HCT116 (cell line): ENCODE data around the gene USP32. TPM values are rescaled to one million over a fixed set of nuclear protein-coding genes. Genes with fewer than 3 reads are reported as not detected.
"Not testable (repeated sequence)": the region's sequence is repeated elsewhere in the genome, so short reads cannot be mapped to it uniquely, and the experiment has no call there.

Experiments
- ATAC-seq: fragments of 200-7000 bp; cut with Tn5 transposase; 2 replicates; pipeline ENCODE4 v1.9.1; 2020; ENCODE audit warnings: mild to moderate bottlenecking, moderate library complexity
- BruUV-seq: library from RNA; stranded (reverse); fragments of 400-500 nt; replicated peaks from 2 replicates; lab custom pipeline; 2021; lab: Mats Ljungman, UMichigan
- CTCF ChIA-PET: fragments of 300-600 bp; sonication (Branson Sonifier 250); formaldehyde crosslinking; loops from one replicate; lab custom pipeline; 2021; ENCODE audit warnings: antibody characterized with exemption; lab: Charles Lee
- POLR2A ChIA-PET: fragments of 300-600, 350-600 bp; sonication (Branson Sonifier 250); formaldehyde crosslinking; loops from one replicate; lab custom pipeline; 2021; ENCODE audit warnings: antibody characterized with exemption; lab: Charles Lee
- RAD21 ChIA-PET, 2 experiments: fragments of 300-600 bp; sonication (Branson Sonifier 250); formaldehyde crosslinking; loops; one replicate each; lab custom pipeline; 2023; ENCODE audit warnings: low total read pairs in 2 of 2; ENCODE audit not compliant: uncharacterized antibody in 2 of 2, unreplicated experiment in 2 of 2, low non-redundant PET in 1 of 2; lab: Charles Lee
- DNase-seq: peaks from one replicate; pipeline ENCODE4 v3.0.0-alpha.2; 2010; ENCODE audit warnings: low read depth, low spot score
- H2AFZ ChIP-seq: fragments of 200-600 bp; shearing (Covaris generic), sonication (generic); 2 replicates; pipeline ENCODE4 v1.6.1; 2017; ENCODE audit warnings: low read depth, mixed run types, mixed read lengths, antibody characterized with exemption, low read length; ENCODE audit not compliant: poor library complexity, severe bottlenecking
- H3K27ac ChIP-seq: 2 replicates; pipeline ENCODE4 v1.5.1; 2012; ENCODE audit warnings: low read depth, low read length
- H3K27me3 ChIP-seq: fragments of 200-600 bp; sonication (generic); 2 replicates; pipeline ENCODE4 v1.6.1; 2016; ENCODE audit warnings: mixed run types, low read length, mixed read lengths; ENCODE audit not compliant: insufficient read depth
- H3K36me3 ChIP-seq, 2 experiments: fragments of 200-500 bp in 1 of 2; fragments of 200-600 bp in 1 of 2; sonication (Bioruptor generic) in 1 of 2; sonication (generic) in 1 of 2; 2 replicates each; pipeline versions ENCODE4 v1.5.1 to v1.6.1; 2014 to 2016; ENCODE audit warnings: low read length in 2 of 2, inconsistent platforms in 1 of 2, mixed read lengths in 1 of 2, mixed run types in 1 of 2; ENCODE audit not compliant: insufficient read depth in 2 of 2, control insufficient read depth in 1 of 2
- H3K4me1 ChIP-seq, 2 experiments: fragments of 200-600 bp in 1 of 2; sonication (generic) in 1 of 2; 2 replicates each; pipeline versions ENCODE4 v1.5.1 to v1.6.1; 2012 to 2017; ENCODE audit warnings: low read length in 2 of 2, inconsistent platforms in 1 of 2, mild to moderate bottlenecking in 1 of 2, mixed read lengths in 1 of 2, mixed run types in 1 of 2, moderate library complexity in 1 of 2; ENCODE audit not compliant: insufficient read depth in 2 of 2, control insufficient read depth in 1 of 2
- H3K4me2 ChIP-seq: fragments of 200-600 bp; sonication (generic); 2 replicates; pipeline ENCODE4 v1.6.1; 2017; ENCODE audit warnings: mixed run types, low read length, mixed read lengths
- H3K4me3 ChIP-seq, 2 experiments: fragments of 200-600 bp in 1 of 2; sonication (generic) in 1 of 2; replicated peaks in 1 of 2; 2 replicates each; pipeline ENCODE4 v1.5.1; 2011 to 2016; ENCODE audit warnings: low read length in 2 of 2, control low read depth in 1 of 2, low read depth in 1 of 2, mild to moderate bottlenecking in 1 of 2, mixed read lengths in 1 of 2, mixed run types in 1 of 2
- H3K79me2 ChIP-seq: fragments of 200-600 bp; sonication (generic); 2 replicates; pipeline ENCODE4 v1.6.1; 2017; ENCODE audit warnings: mild to moderate bottlenecking, mixed run types, low read length, moderate library complexity, mixed read lengths; ENCODE audit not compliant: insufficient read depth
- H3K9ac ChIP-seq: fragments of 200-600 bp; sonication (generic); 2 replicates; pipeline ENCODE4 v1.6.1; 2016; ENCODE audit warnings: low read length, mixed read lengths
- H3K9me2 ChIP-seq: fragments of 200-600 bp; sonication (generic), shearing (Covaris generic); 2 replicates; pipeline ENCODE4 v1.6.1; 2017; ENCODE audit warnings: mixed run types, mild to moderate bottlenecking, moderate library complexity; ENCODE audit not compliant: insufficient read depth
- H3K9me3 ChIP-seq, 2 experiments: fragments of 200-500 bp in 1 of 2; fragments of 200-600 bp in 1 of 2; sonication (Bioruptor generic) in 1 of 2; sonication (generic) in 1 of 2; 2 replicates each; pipeline ENCODE4 v1.6.1; 2014 to 2017; ENCODE audit warnings: low read length in 2 of 2, mixed read lengths in 2 of 2, inconsistent platforms in 1 of 2, low read depth in 1 of 2, mild to moderate bottlenecking in 1 of 2, mixed run types in 1 of 2, moderate library complexity in 1 of 2; ENCODE audit not compliant: control insufficient read depth in 1 of 2, insufficient read depth in 1 of 2
- H4K20me1 ChIP-seq: fragments of 200-600 bp; sonication (generic), shearing (Covaris generic); 2 replicates; pipeline ENCODE4 v1.6.1; 2017; ENCODE audit warnings: mixed run types, mild to moderate bottlenecking, moderate library complexity; ENCODE audit not compliant: insufficient read depth
- CBX3 ChIP-seq: IDR thresholded peaks from 2 replicates; pipeline ENCODE4 v1.6.1; 2012; ENCODE audit warnings: low read depth
- CEBPB ChIP-seq: IDR thresholded peaks from 2 replicates; pipeline ENCODE4 v1.6.1; 2012; ENCODE audit warnings: low read depth
- EGR1 ChIP-seq: IDR thresholded peaks from 2 replicates; pipeline ENCODE4 v1.6.1; 2012; ENCODE audit warnings: low read depth
- EZH2 ChIP-seq: fragments of 200-600 bp; sonication (generic); IDR thresholded peaks from 2 replicates; pipeline ENCODE4 v1.6.1; 2017; ENCODE audit warnings: antibody characterized with exemption, mixed run types
- EZH2phosphoT487 ChIP-seq: fragments of 200-600 bp; IDR thresholded peaks from 2 replicates; pipeline ENCODE4 v1.6.1; 2018; ENCODE audit warnings: antibody characterized with exemption, borderline replicate concordance
- POLR2A ChIP-seq: IDR thresholded peaks from 2 replicates; pipeline ENCODE4 v1.7.0; 2011; ENCODE audit warnings: borderline replicate concordance; ENCODE audit not compliant: insufficient read depth, insufficient read length; ENCODE audit errors: extremely low read depth
- RAD21 ChIP-seq: IDR thresholded peaks from 2 replicates; pipeline ENCODE4 v1.6.1; 2012; ENCODE audit warnings: low read depth, mild to moderate bottlenecking
- SP1 ChIP-seq: IDR thresholded peaks from 2 replicates; pipeline ENCODE4 v1.6.1; 2012; ENCODE audit warnings: low read depth
- SRF ChIP-seq: IDR thresholded peaks from 2 replicates; pipeline ENCODE4 v1.6.1; 2012; ENCODE audit warnings: low read depth
- YY1 ChIP-seq: IDR thresholded peaks from 2 replicates; pipeline ENCODE4 v1.6.1; 2011; ENCODE audit warnings: low read length, low read depth, moderate library complexity, mild to moderate bottlenecking; ENCODE audit not compliant: insufficient replicate concordance; ENCODE audit errors: extremely low read depth
- ZFX ChIP-seq: fragments of 450-650 bp; IDR thresholded peaks from 2 replicates; pipeline ENCODE4 v1.6.1; 2017
- intact Hi-C: fragments of 100-400 bp; cut with micrococcal nuclease; formaldehyde crosslinking; loops from 2 replicates; pipeline ENCODE4 v1.10.0; 2022
- total RNA-seq: library from RNA; stranded (reverse); gene quantifications from one replicate; pipeline ENCODE4 v1.2.1, GENCODE V29; 2021; ENCODE audit not compliant: unreplicated experiment
- TF ChIP-seq, protein P1 (sequence below), 3 experiments: fragments of 200-600 bp in 1 of 3; sonication (generic) in 1 of 3; IDR thresholded peaks in 2 of 3; conservative IDR thresholded peaks in 1 of 3; 2 replicates each; pipeline ENCODE4 v1.5.1; 2012 to 2017; ENCODE audit warnings: low read depth in 2 of 3, low read length in 2 of 3, antibody characterized with exemption in 1 of 3, borderline replicate concordance in 1 of 3, control low read depth in 1 of 3, mild to moderate bottlenecking in 1 of 3, mixed read lengths in 1 of 3, mixed run types in 1 of 3, moderate library complexity in 1 of 3; ENCODE audit not compliant: insufficient read depth in 1 of 3
- TF ChIP-seq, protein P2 (sequence below): IDR thresholded peaks from 2 replicates; pipeline ENCODE4 v1.6.1; 2011; ENCODE audit warnings: mild to moderate bottlenecking, low read length, moderate library complexity; ENCODE audit not compliant: insufficient replicate concordance; ENCODE audit errors: extremely low read depth

The USP32 gene
- total RNA-seq, 1 experiment from 2014 or later, result 67.0 TPM

DNA sequence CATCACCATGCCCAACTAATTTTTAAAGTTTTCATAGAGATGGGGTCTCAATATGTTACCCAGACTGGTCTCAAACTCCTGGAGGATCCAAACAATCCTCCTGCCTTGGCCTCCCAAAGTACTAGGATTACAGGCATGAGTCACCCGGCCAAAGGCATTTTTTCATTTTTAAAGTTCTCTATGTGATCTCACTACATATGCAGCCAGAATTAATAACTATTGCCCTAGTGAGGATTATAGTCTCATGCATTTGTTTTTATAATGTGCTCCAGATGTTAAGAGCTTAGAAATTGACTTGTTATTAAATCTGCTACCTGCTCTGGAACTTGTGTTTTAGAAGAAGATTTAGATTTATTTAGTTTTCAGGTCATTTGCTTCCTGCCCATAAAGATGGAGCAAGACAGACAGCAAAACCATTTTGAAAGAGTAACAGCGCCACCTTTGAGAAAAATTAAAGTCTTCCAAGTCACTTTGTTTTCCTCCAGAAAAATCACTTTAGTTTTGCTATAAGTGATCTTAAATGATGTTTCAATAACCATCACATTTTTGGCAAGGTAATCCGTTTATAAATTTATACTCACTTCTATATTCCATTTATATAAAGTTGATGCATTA is 162.6 kb downstream of the USP32 start:
- ChIA-PET CTCF (interaction anchor here (1.3 to 2.0 kb wide), 2 partner anchors 87 kb away, joined by 4 to 13 read pairs; no protein-coding TSS in a partner anchor), RAD21 (no interaction called here), POLR2A (no interaction called here)
- no TSS peak for BruUV-seq
- no peak overlapping the region for H2AFZ ChIP-seq
- H3K4me1 ChIP-seq, result peaks cover 0 to 7% of the 10 kb centered on the region in 2 experiments; a peak in 2 of 4 replicates
- H3K36me3 ChIP-seq, result peaks cover 0 to 9% of the 10 kb centered on the region in 2 experiments; a peak in 2 of 4 replicates
- intact Hi-C loops, result loop anchor here (1.0 to 10.0 kb wide), 2 partner anchors 86 to 124 kb away; no protein-coding TSS in a partner anchor
- no peak overlapping the region for H3K4me2 ChIP-seq
- H3K9me2 ChIP-seq, result no peaks in the 10 kb centered on the region
- H3K79me2 ChIP-seq, result no peaks in the 10 kb centered on the region
- H3K9ac ChIP-seq, result no peak overlapping the region
- ATAC-seq (peak; percentile 53; the same call in 1 of the 2 replicates), DNase-seq (peak; percentile 48)
- no peak overlapping the region for H3K27ac ChIP-seq
- no peaks in the 10 kb centered on the region for H3K9me3 ChIP-seq
- H3K27me3 ChIP-seq, result no peaks in the 10 kb centered on the region
- H3K4me3 ChIP-seq, result no peak overlapping the region
- H4K20me1 ChIP-seq, result no peaks in the 10 kb centered on the region
- no peak for TF ChIP-seq EZH2
- no peak for TF ChIP-seq SRF
- TF ChIP-seq, protein P1, sequence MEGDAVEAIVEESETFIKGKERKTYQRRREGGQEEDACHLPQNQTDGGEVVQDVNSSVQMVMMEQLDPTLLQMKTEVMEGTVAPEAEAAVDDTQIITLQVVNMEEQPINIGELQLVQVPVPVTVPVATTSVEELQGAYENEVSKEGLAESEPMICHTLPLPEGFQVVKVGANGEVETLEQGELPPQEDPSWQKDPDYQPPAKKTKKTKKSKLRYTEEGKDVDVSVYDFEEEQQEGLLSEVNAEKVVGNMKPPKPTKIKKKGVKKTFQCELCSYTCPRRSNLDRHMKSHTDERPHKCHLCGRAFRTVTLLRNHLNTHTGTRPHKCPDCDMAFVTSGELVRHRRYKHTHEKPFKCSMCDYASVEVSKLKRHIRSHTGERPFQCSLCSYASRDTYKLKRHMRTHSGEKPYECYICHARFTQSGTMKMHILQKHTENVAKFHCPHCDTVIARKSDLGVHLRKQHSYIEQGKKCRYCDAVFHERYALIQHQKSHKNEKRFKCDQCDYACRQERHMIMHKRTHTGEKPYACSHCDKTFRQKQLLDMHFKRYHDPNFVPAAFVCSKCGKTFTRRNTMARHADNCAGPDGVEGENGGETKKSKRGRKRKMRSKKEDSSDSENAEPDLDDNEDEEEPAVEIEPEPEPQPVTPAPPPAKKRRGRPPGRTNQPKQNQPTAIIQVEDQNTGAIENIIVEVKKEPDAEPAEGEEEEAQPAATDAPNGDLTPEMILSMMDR (IDR thresholded peaks at IDR 0.05 in 2 of 3, conservative IDR thresholded peaks at IDR 0.05 in 1 of 3; ENCODE audit: borderline replicate concordance in 1 of 3, insufficient read depth in 1 of 3, low read depth in 2 of 3, low read length in 2 of 3), result peak; percentile 23 to 68 (median 49); a peak in 4 of 6 replicates
- peak; percentile 71 for TF ChIP-seq RAD21
- peak; percentile 20; the same call in 1 of the 2 replicates for TF ChIP-seq CEBPB
- TF ChIP-seq POLR2A, result no peak
- no peak for TF ChIP-seq YY1
- TF ChIP-seq, protein P2, sequence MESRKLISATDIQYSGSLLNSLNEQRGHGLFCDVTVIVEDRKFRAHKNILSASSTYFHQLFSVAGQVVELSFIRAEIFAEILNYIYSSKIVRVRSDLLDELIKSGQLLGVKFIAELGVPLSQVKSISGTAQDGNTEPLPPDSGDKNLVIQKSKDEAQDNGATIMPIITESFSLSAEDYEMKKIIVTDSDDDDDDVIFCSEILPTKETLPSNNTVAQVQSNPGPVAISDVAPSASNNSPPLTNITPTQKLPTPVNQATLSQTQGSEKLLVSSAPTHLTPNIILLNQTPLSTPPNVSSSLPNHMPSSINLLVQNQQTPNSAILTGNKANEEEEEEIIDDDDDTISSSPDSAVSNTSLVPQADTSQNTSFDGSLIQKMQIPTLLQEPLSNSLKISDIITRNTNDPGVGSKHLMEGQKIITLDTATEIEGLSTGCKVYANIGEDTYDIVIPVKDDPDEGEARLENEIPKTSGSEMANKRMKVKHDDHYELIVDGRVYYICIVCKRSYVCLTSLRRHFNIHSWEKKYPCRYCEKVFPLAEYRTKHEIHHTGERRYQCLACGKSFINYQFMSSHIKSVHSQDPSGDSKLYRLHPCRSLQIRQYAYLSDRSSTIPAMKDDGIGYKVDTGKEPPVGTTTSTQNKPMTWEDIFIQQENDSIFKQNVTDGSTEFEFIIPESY, result no peak
- no peak for TF ChIP-seq SP1
- no peak for TF ChIP-seq EZH2phosphoT487
- TF ChIP-seq EGR1, result no peak
- no peak for TF ChIP-seq CBX3
- no peak for TF ChIP-seq ZFX

DNA sequence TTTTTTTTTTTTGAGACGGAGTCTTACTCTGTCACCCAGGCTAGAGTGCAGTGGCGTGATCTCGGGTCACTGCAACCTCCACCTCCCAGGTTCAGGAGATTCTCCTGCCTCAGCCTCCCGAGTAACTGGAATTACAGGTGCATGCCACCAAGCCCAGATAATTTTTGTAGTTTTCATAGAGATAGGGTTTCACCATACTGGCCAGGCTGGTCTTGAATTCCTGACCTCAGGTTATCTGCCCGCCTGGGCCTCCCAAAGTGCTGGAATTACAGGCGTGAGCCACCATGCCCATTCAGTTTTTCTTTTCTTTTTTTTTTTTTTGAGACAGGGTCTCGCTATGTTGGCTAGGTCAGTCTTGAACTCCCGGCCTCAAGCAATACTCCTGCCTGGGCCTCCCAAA is 164.7 kb downstream of the USP32 start:
- peaks cover 1 to 17% of the 10 kb centered on the region in 2 experiments for H3K36me3 ChIP-seq
- POLR2A ChIA-PET, H3K9me2 ChIP-seq, H3K27ac ChIP-seq, ATAC-seq, RAD21 ChIA-PET, BruUV-seq, H3K4me3 ChIP-seq, H3K79me2 ChIP-seq, H3K4me1 ChIP-seq, H3K9me3 ChIP-seq, H2AFZ ChIP-seq, H3K9ac ChIP-seq, H3K4me2 ChIP-seq, CTCF ChIA-PET, H4K20me1 ChIP-seq, DNase-seq, H3K27me3 ChIP-seq: not testable (repeated sequence)
- intact Hi-C loops, result loop anchor here (10.0 kb wide), 1 partner anchor 122 kb away; no protein-coding TSS in a partner anchor
